ENCODE data around the gene RAB34. TPM values are rescaled to one million over a fixed set of nuclear protein-coding genes. Genes with fewer than 3 reads are reported as not detected.
"Not testable (repeated sequence)": the region's sequence is repeated elsewhere in the genome, so short reads cannot be mapped to it uniquely, and the experiment has no call there.

The RAB34 gene
- total and polyA plus RNA-seq, 8 donors, result 79.4 to 213 (median 189) TPM

GRCh38 chr17:28726226-28726626 is 8.6 kb upstream of the RAB34 start, which contains the start of gene TLCD1:
Gene TLCD1 (minus strand): TSS chr17:28726233. CDS start chr17:28726097, 136 bp downstream.
- Histone ChIP-seq H3K27me3 (no peaks in the 10 kb centered on the region), H3K36me3 (peaks cover 0 to 39% of the 10 kb centered on the region in 2 donors), H3K9me3 (no peaks in the 10 kb centered on the region), H3K4me3 (peak within 1 kb of the TSS; percentile 64 to 72), H3K4me1 (peaks cover 31 to 78% of the 10 kb centered on the region in 2 donors), H3K27ac (peak within 1 kb of the TSS; percentile 94 to 97)
- intact Hi-C loops (cut with DNase I), result no loop called here
- peak; percentile 48 for ATAC-seq
- TF ChIP-seq, protein P1, sequence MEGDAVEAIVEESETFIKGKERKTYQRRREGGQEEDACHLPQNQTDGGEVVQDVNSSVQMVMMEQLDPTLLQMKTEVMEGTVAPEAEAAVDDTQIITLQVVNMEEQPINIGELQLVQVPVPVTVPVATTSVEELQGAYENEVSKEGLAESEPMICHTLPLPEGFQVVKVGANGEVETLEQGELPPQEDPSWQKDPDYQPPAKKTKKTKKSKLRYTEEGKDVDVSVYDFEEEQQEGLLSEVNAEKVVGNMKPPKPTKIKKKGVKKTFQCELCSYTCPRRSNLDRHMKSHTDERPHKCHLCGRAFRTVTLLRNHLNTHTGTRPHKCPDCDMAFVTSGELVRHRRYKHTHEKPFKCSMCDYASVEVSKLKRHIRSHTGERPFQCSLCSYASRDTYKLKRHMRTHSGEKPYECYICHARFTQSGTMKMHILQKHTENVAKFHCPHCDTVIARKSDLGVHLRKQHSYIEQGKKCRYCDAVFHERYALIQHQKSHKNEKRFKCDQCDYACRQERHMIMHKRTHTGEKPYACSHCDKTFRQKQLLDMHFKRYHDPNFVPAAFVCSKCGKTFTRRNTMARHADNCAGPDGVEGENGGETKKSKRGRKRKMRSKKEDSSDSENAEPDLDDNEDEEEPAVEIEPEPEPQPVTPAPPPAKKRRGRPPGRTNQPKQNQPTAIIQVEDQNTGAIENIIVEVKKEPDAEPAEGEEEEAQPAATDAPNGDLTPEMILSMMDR (IDR thresholded peaks at IDR 0.05), result no peak
- DNase-seq, result peak; percentile 74 to 92 (median 79)

GRCh38 chr17:28725660-28726225 is 8.1 kb upstream of the RAB34 start:
- Histone ChIP-seq H3K4me1 (peaks cover 36 to 83% of the 10 kb centered on the region in 2 donors), H3K36me3 (peaks cover 0 to 44% of the 10 kb centered on the region in 2 donors), H3K9me3 (no peaks in the 10 kb centered on the region), H3K27me3 (no peaks in the 10 kb centered on the region), H3K27ac (peak overlapping the region; percentile 94 to 97), H3K4me3 (peak overlapping the region; percentile 64 to 72)
- DNase-seq (peak in 1 of 4 donors; percentile 79), ATAC-seq (peak; percentile 0)
- TF ChIP-seq, protein P1 (IDR thresholded peaks at IDR 0.05), result no peak
- intact Hi-C loops (cut with DNase I), result no loop called here

GRCh38 chr17:28725166-28725659 is 7.5 kb upstream of the RAB34 start:
- no peaks in the 10 kb centered on the region for H3K9me3 ChIP-seq
- TF ChIP-seq, protein P1 (IDR thresholded peaks at IDR 0.05), result no peak
- H3K27me3 ChIP-seq, result no peaks in the 10 kb centered on the region
- H3K27ac ChIP-seq, result peak overlapping the region; percentile 94 to 97
- peaks cover 0 to 44% of the 10 kb centered on the region in 2 donors for H3K36me3 ChIP-seq
- intact Hi-C loops (cut with DNase I), result no loop called here
- DNase-seq (peak in 1 of 4 donors; percentile 28), ATAC-seq (no peak)
- H3K4me1 ChIP-seq, result peaks cover 37 to 88% of the 10 kb centered on the region in 2 donors
- H3K4me3 ChIP-seq, result peak overlapping the region; percentile 64 to 72

- peak overlapping the region; percentile 64 to 72 for H3K4me3 ChIP-seq
- no peaks in the 10 kb centered on the region for H3K27me3 ChIP-seq
- H3K36me3 ChIP-seq, result peaks cover 0 to 44% of the 10 kb centered on the region in 2 donors
- TF ChIP-seq, protein P1 (IDR thresholded peaks at IDR 0.05), result no peak
- intact Hi-C loops (cut with DNase I), result no loop called here
- no peaks in the 10 kb centered on the region for H3K9me3 ChIP-seq
- ATAC-seq (no peak), DNase-seq (no peak)
- peaks cover 37 to 85% of the 10 kb centered on the region in 2 donors for H3K4me1 ChIP-seq
- peak overlapping the region in 1 of 2 donors; percentile 97 for H3K27ac ChIP-seq
Measured at GRCh38 chr17:28724500-28725165, 7.0 kb upstream of the RAB34 start.

DNA sequence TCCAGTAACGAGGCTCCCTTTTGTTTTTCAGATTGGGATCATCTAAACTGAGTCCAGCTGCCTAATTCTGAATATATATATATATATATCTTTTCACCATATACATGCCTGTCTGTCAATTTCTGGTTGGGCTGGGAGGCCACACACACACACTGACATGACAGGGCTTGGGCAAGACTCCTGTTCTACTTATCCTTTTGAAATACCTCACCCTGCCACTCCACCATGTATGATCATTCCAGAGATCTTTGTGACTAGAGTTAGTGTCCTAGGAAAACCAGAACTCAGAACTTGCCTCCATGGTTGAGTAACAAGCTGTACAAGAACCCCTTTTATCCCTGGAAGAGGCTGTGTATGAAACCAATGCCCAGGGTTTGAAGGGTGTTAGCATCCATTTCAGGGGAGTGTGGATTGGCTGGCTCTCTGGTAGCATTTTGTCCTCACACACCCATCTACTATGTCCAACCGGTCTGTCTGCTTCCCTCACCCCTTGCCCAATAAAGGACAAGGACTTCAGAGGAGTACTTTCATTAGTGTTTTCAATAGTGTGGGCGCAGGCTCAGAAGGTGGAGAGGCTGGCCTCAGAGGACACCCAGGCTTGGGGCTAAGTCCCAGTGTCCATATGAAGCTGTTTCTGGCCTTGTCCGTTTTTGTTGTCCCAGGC is 6.3 kb upstream of the RAB34 start:
- DNase-seq; H3K27ac ChIP-seq; ATAC-seq; H3K9me3 ChIP-seq; H3K27me3 ChIP-seq; intact Hi-C loops (cut with DNase I): not testable (repeated sequence)
- peaks cover 0 to 44% of the 10 kb centered on the region in 2 donors for H3K36me3 ChIP-seq
- peaks cover 40 to 82% of the 10 kb centered on the region in 2 donors for H3K4me1 ChIP-seq
- peak overlapping the region in 1 of 2 donors; percentile 64 for H3K4me3 ChIP-seq
